NCI-H1930 (cell line): ENCODE data around the gene CENPH.
"Not testable (repeated sequence)": the region's sequence is repeated elsewhere in the genome, so short reads cannot be mapped to it uniquely, and the experiment has no call there.

ENCODE experiments used
- DNase-seq, 2 experiments: peaks; one replicate each; lab custom pipeline; 2025; lab: John Stamatoyannopoulos, UW

Gene CENPH

DNA sequence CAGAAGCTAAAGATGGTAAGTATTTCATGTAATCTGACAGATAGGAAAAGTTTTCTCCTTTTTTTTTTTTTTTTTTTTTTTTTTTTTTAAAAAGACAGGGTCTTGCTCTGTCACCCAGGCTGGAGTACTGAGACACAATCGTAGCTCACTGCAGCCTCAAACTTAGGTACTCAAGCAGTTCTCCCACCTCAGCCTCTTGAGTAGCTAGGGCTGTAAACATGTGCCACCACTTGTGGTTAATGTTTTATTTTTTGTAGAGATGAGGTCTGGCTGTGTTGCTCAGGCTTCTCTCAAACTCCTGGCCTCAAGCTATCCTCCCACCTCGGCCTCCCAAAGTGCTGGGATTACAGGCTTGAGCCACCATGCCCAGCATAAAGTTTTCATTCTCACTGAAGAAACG lies 63.1 kb downstream of the CENPH start:
- DNase-seq: no peak

DNA sequence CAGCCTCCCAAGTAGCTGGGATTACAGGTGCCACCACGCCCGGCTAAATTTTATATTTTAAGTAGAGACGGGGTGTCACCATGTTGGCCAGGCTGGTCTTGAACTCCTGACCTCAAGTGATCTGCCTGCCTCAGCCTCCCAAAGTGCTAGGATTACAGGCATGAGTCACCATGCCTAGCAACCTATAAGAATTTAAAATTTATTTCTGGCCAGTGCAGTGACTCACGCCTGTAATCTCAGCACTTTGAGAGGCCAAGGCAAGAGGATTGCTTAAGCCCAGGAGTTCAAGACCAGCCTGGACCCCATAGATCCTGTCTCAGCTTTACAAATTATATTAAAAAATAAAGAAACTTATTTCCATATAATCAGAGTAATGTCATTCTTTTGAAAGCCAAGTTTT lies 66.6 kb downstream of the CENPH start:
- not testable (repeated sequence) for DNase-seq

DNA sequence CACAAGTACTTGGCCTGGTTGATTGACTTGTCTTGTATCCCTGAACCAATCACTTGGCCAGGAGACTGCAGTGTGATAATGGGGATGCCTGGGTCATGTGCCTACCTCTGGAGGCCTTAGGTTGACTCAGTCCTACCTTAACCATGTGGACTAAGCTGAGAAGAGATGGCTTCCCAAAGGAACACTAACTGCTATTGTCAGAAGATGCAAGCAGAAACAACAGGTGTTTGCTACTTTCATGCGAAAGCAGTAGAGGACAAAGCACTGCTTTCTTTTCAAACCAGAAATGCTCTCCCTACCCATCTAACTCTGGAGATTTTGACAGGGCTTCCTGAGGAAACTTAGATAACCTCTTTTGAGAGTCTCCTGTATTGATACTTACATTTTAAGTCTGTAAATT lies 68.2 kb downstream of the CENPH start:
- DNase-seq: no peak
